ENCODE results near the gene WDR38.

- TF ChIP-seq, protein P1, sequence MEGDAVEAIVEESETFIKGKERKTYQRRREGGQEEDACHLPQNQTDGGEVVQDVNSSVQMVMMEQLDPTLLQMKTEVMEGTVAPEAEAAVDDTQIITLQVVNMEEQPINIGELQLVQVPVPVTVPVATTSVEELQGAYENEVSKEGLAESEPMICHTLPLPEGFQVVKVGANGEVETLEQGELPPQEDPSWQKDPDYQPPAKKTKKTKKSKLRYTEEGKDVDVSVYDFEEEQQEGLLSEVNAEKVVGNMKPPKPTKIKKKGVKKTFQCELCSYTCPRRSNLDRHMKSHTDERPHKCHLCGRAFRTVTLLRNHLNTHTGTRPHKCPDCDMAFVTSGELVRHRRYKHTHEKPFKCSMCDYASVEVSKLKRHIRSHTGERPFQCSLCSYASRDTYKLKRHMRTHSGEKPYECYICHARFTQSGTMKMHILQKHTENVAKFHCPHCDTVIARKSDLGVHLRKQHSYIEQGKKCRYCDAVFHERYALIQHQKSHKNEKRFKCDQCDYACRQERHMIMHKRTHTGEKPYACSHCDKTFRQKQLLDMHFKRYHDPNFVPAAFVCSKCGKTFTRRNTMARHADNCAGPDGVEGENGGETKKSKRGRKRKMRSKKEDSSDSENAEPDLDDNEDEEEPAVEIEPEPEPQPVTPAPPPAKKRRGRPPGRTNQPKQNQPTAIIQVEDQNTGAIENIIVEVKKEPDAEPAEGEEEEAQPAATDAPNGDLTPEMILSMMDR (IDR thresholded peaks at IDR 0.05), result no peak
- TF ChIP-seq POLR2A (IDR thresholded peaks at IDR 0.05), result no peak
Measured at GRCh38 chr9:124854822-124855221, 1.6 kb downstream of the WDR38 start.

All from thyroid gland (tissue), 4 donors.